Astrocyte (in vitro differentiated cells and primary cell): ENCODE results near the gene ARMC9.

Experiments
- EZH2 ChIP-seq: IDR thresholded peaks from 2 replicates; pipeline ENCODE4 v1.6.1; 2012; ENCODE audit warnings: mild to moderate bottlenecking, low read length, inconsistent platforms; ENCODE audit not compliant: insufficient read depth
- TF ChIP-seq, protein P1 (sequence below): IDR thresholded peaks from 2 replicates; pipeline ENCODE4 v1.5.1; 2011; ENCODE audit warnings: low read depth, mild to moderate bottlenecking, inconsistent platforms, low read length, moderate library complexity; ENCODE audit not compliant: insufficient read depth

DNA sequence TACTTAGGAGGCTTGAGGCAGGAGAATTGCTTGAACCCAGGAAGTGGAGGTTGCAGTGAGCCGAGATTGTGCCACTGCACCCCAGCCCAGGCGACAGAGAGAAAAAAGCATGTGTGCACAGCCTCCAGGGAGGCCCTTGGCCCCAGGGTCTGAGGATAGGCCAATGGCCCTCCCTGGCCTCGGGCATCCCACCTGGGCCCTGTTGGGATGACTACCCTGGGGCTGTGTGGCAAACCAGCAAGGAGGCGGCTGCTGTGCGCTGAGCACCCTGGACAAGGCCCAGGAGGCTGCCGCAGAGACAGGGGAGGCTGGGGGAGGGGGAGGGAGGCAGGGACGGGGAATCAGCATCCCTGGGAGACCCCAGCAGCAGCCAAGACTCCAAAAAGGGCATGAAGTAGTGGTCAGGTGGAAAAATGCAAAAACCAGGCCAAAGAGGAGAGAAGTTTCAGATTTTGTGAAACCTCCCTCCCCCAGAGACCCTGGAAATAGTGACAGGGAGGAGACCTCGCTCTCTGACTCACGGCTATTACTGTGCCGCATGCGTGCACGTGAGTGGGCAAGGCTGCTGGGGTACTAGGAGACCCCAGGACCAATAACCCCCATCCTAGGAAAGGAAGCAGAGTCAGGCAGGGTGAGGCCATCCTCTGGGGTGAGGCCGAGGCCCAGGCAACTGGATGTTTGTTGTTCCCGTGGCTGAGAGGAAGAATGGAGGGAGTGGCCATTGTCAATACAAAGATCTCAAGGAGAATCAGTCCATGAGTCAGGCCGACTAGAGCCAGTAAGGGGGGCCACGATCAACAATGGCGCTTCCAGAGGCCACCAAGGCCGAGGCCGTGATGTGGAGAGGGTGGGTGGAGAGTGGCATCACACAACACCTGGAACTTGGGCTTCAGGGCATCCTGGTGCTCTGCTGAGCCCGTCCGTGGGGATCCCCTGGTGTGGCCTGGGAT, 181.1 kb downstream of the ARMC9 start:
- TF ChIP-seq, protein P1, sequence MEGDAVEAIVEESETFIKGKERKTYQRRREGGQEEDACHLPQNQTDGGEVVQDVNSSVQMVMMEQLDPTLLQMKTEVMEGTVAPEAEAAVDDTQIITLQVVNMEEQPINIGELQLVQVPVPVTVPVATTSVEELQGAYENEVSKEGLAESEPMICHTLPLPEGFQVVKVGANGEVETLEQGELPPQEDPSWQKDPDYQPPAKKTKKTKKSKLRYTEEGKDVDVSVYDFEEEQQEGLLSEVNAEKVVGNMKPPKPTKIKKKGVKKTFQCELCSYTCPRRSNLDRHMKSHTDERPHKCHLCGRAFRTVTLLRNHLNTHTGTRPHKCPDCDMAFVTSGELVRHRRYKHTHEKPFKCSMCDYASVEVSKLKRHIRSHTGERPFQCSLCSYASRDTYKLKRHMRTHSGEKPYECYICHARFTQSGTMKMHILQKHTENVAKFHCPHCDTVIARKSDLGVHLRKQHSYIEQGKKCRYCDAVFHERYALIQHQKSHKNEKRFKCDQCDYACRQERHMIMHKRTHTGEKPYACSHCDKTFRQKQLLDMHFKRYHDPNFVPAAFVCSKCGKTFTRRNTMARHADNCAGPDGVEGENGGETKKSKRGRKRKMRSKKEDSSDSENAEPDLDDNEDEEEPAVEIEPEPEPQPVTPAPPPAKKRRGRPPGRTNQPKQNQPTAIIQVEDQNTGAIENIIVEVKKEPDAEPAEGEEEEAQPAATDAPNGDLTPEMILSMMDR, result no peak
- no peak for TF ChIP-seq EZH2
